ENCODE results near the gene CSF1. TPM values are rescaled to one million over a fixed set of nuclear protein-coding genes. Genes with fewer than 3 reads are reported as not detected.

Gene CSF1
- polyA plus RNA-seq, 1 donor (not counting 4 experiments of a cell fraction or from before 2014, with no cell fraction given): 1.8 TPM

DNA sequence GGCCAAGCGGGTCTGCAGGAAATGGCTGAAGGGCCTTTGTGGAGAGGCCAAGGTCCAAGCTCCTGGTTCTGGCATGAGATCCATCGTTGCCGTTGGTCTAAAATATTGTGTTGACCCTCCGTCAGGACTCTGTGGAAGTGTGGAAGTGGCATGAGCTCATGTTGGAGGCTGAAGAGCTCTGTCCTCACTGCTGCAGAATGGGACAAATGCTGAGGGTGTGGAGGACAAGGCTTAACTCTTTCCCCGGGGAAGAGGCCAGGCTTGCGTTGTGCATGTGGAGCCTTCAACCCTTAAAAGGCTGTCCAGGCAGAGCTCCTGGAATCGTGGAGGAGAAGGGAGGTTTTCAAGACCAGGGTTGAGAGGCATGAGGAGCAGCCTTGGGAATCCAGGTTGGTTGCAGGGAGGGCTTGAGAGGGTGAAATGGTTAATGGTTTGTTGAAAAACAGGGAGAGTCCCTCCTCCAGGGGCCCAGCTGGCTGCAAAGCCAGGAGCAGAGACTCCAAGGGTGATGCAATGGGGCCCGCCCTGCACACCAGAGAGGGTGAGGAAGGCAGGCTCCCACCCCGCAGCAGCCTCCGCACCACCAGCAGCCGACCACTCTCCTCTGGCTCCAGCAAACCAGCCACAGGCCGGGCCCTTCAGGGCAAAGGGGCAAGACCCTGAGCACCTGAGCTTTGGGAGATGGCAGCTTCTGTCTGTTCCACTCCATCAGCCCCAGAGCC is 67.2 kb downstream of the CSF1 start:
- H3K79me2 ChIP-seq (ENCODE audit: control insufficient read depth, insufficient read depth, low read length): no peaks in the 10 kb centered on the region
- no peak overlapping the region for H3K27ac ChIP-seq (ENCODE audit: control insufficient read depth, insufficient read depth, low read length)
- no peak for TF ChIP-seq EZH2 (IDR thresholded peaks at IDR 0.05; ENCODE audit: low read length)
- no peak for TF ChIP-seq CTCF (optimal IDR thresholded peaks at IDR 0.05 in 1 of 3, IDR thresholded peaks at IDR 0.05 in 1 of 3, conservative IDR thresholded peaks at IDR 0.05 in 1 of 3; ENCODE audit: extremely low read depth in 1 of 3, insufficient read depth in 2 of 3, low read length in 3 of 3)
- H2AFZ ChIP-seq (ENCODE audit: control insufficient read depth, low read length): no peak overlapping the region
- H3K9me3 ChIP-seq (ENCODE audit: control insufficient read depth, low read depth, low read length): no peaks in the 10 kb centered on the region
- no peak for FAIRE-seq
- no peak for DNase-seq (ENCODE audit: low read depth, low spot score)
- H3K4me3 ChIP-seq (ENCODE audit: control insufficient read depth in 2 of 3, extremely low read depth in 1 of 3, insufficient read depth in 2 of 3, low read depth in 1 of 3, low read length in 3 of 3): no peak overlapping the region
- H3K9ac ChIP-seq (ENCODE audit: control insufficient read depth, extremely low read depth, insufficient read depth, low read length): no peak overlapping the region
- peaks cover 16% of the 10 kb centered on the region for H3K4me1 ChIP-seq (ENCODE audit: control insufficient read depth, extremely low read depth, insufficient read depth, low read length)
- dilution Hi-C loops (cut with MboI; ENCODE audit: extremely low pct_ligation_motif_present, low sequenced_read_pairs): no loop called here
- H3K27me3 ChIP-seq (ENCODE audit: control insufficient read depth, extremely low read depth, insufficient read depth, low read length): no peaks in the 10 kb centered on the region
- H3K36me3 ChIP-seq (ENCODE audit: control insufficient read depth in 2 of 2, extremely low read depth in 1 of 2, insufficient read depth in 2 of 2, low read length in 2 of 2): no peaks in the 10 kb centered on the region
- no peaks in the 10 kb centered on the region for H3K9me1 ChIP-seq (ENCODE audit: control insufficient read depth, extremely low read depth, insufficient read depth, low read length)
- no peaks in the 10 kb centered on the region for H4K20me1 ChIP-seq (ENCODE audit: control insufficient read depth, extremely low read depth, insufficient read depth, low read length)
- no peak overlapping the region for H3K4me2 ChIP-seq (ENCODE audit: control insufficient read depth, extremely low read depth, insufficient read depth, low read depth, low read length)

GRCh38 chr1:109978761-109979488 is 68.3 kb downstream of the CSF1 start:
- no peaks in the 10 kb centered on the region for H3K27me3 ChIP-seq (ENCODE audit: control insufficient read depth, extremely low read depth, insufficient read depth, low read length)
- FAIRE-seq: no peak
- no peaks in the 10 kb centered on the region for H3K36me3 ChIP-seq (ENCODE audit: control insufficient read depth in 2 of 2, extremely low read depth in 1 of 2, insufficient read depth in 2 of 2, low read length in 2 of 2)
- H4K20me1 ChIP-seq (ENCODE audit: control insufficient read depth, extremely low read depth, insufficient read depth, low read length): no peaks in the 10 kb centered on the region
- no peak for TF ChIP-seq CTCF (optimal IDR thresholded peaks at IDR 0.05 in 1 of 3, IDR thresholded peaks at IDR 0.05 in 1 of 3, conservative IDR thresholded peaks at IDR 0.05 in 1 of 3; ENCODE audit: extremely low read depth in 1 of 3, insufficient read depth in 2 of 3, low read length in 3 of 3)
- no peak for TF ChIP-seq EZH2 (IDR thresholded peaks at IDR 0.05; ENCODE audit: low read length)
- no peak overlapping the region for H3K27ac ChIP-seq (ENCODE audit: control insufficient read depth, insufficient read depth, low read length)
- H2AFZ ChIP-seq (ENCODE audit: control insufficient read depth, low read length): no peak overlapping the region
- H3K4me3 ChIP-seq (ENCODE audit: control insufficient read depth in 2 of 3, extremely low read depth in 1 of 3, insufficient read depth in 2 of 3, low read depth in 1 of 3, low read length in 3 of 3): no peak overlapping the region
- H3K4me2 ChIP-seq (ENCODE audit: control insufficient read depth, extremely low read depth, insufficient read depth, low read depth, low read length): no peak overlapping the region
- H3K9me1 ChIP-seq (ENCODE audit: control insufficient read depth, extremely low read depth, insufficient read depth, low read length): no peaks in the 10 kb centered on the region
- H3K9ac ChIP-seq (ENCODE audit: control insufficient read depth, extremely low read depth, insufficient read depth, low read length): no peak overlapping the region
- H3K79me2 ChIP-seq (ENCODE audit: control insufficient read depth, insufficient read depth, low read length): no peaks in the 10 kb centered on the region
- dilution Hi-C loops (cut with MboI; ENCODE audit: extremely low pct_ligation_motif_present, low sequenced_read_pairs): no loop called here
- H3K4me1 ChIP-seq (ENCODE audit: control insufficient read depth, extremely low read depth, insufficient read depth, low read length): peaks cover 16% of the 10 kb centered on the region
- no peak for DNase-seq (ENCODE audit: low read depth, low spot score)
- H3K9me3 ChIP-seq (ENCODE audit: control insufficient read depth, low read depth, low read length): no peaks in the 10 kb centered on the region

Data from keratinocyte (primary cell).